Left lung (tissue), 10 donors: ENCODE measurements around the gene SNX14. TPM values are rescaled to one million over a fixed set of nuclear protein-coding genes. Genes with fewer than 3 reads are reported as not detected.

Experiments used
- ATAC-seq: fragments of 200-7000 bp; cut with Tn5 transposase; one replicate; pipeline ENCODE4 v1.9.1; 2020; ENCODE audit warnings: moderate library complexity
- DNase-seq, 4 donors: peaks; one replicate each; pipeline ENCODE4 v3.0.0-alpha.2; 2013 to 2020
- H3K27ac ChIP-seq, 2 donors: fragments of 200-600 bp; sonication (generic) in 1 of 2; one replicate each; pipeline versions ENCODE4 v1.5.0 to v1.8.0; 2020 to 2021
- H3K27me3 ChIP-seq, 2 donors: fragments of 200-600 bp; sonication (generic) in 1 of 2; one replicate each; pipeline versions ENCODE4 v1.5.0 to v1.8.0; 2020 to 2021
- H3K36me3 ChIP-seq, 2 donors: fragments of 200-600 bp; sonication (generic) in 1 of 2; one replicate each; pipeline versions ENCODE4 v1.5.0 to v1.8.0; 2020 to 2021
- H3K4me1 ChIP-seq, 2 donors: fragments of 200-600 bp; one replicate each; pipeline ENCODE4 v1.8.0; 2021
- H3K4me3 ChIP-seq, 2 donors: fragments of 200-600 bp; sonication (generic) in 1 of 2; one replicate each; pipeline versions ENCODE4 v1.5.0 to v1.8.0; 2020 to 2021; ENCODE audit warnings: mild to moderate bottlenecking in 1 of 2
- H3K9me3 ChIP-seq, 2 donors: fragments of 200-600 bp; sonication (generic) in 1 of 2; one replicate each; pipeline versions ENCODE4 v1.5.0 to v1.8.0; 2020 to 2021
- intact Hi-C, 2 donors: fragments of 100-400 bp; cut with DNase I; formaldehyde crosslinking; loops; one replicate each; pipeline versions ENCODE4 v1.11.2 to v1.14.2; 2022
- polyA plus RNA-seq, 6 donors: library from polyadenylated mRNA; unstranded; fragments of 120-200 nt; gene quantifications; one replicate each; pipeline ENCODE4 v1.2.1, GENCODE V29; 2013; ENCODE audit not compliant: insufficient read length in 6 of 6
- total RNA-seq, 2 donors: library from RNA; stranded (reverse); fragmentation: NEBNext Ultra II Directional; extraction: Animal tissue kit (Norgen Biotek cat#: 25700); gene quantifications; one replicate each; pipeline ENCODE4 v1.2.1, GENCODE V29; 2021
- TF ChIP-seq, protein P1 (sequence below), 2 donors: fragments of 200-600 bp; sonication (generic) in 1 of 2; IDR thresholded peaks; one replicate each; pipeline versions ENCODE4 v1.5.0 to v1.8.0; 2021; ENCODE audit warnings: antibody characterized with exemption in 2 of 2
- donor health status: DM: no; HTN: yes; CAD: no.
- donor health status: DM: no; HTN: no; CAD: no.

The SNX14 gene
- total and polyA plus RNA-seq, 8 donors, result 79.9 to 150 (median 125) TPM

DNA sequence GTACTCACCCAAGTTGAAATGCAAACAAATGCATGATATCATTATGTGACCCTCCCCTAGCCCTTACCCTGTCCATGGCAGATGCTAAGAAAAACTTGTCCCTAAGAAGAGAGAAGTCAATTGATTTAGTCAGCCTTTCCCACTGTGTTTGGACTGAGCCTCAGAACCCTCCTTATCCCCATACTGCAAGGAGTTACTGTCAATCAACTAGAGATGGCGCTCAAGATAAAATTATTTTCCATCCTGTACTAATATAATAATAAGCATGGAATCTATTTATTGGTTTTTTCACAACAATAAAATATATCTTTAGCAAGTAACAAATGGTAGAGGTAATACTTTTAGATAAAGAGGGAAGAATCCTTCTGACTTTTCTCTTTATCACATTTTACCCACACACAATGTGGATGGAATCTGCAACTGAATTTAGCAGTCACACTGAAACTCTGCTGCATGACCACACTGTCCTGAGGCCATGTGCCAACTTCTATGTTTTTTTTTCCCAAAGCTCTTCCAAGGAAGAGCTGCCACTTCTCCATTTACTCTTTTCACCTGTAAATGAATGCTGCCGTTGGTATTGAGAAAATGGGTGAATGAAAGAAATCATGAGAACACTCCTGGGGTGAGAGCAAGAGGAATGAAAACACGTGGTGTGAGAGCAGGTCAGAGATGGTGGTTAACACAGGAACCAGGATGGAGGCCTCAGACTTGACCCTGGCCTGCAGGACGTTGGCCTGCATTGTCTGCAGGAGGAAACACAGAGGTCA is 133.3 kb downstream of the SNX14 start:
- ATAC-seq (no peak), DNase-seq (no peak)
- no peaks in the 10 kb centered on the region for H3K36me3 ChIP-seq
- no peak overlapping the region for H3K4me3 ChIP-seq
- no peaks in the 10 kb centered on the region for H3K9me3 ChIP-seq
- intact Hi-C loops, result no loop called here
- peak overlapping the region in 1 of 2 donors; percentile 26 for H3K27ac ChIP-seq
- TF ChIP-seq, protein P1, sequence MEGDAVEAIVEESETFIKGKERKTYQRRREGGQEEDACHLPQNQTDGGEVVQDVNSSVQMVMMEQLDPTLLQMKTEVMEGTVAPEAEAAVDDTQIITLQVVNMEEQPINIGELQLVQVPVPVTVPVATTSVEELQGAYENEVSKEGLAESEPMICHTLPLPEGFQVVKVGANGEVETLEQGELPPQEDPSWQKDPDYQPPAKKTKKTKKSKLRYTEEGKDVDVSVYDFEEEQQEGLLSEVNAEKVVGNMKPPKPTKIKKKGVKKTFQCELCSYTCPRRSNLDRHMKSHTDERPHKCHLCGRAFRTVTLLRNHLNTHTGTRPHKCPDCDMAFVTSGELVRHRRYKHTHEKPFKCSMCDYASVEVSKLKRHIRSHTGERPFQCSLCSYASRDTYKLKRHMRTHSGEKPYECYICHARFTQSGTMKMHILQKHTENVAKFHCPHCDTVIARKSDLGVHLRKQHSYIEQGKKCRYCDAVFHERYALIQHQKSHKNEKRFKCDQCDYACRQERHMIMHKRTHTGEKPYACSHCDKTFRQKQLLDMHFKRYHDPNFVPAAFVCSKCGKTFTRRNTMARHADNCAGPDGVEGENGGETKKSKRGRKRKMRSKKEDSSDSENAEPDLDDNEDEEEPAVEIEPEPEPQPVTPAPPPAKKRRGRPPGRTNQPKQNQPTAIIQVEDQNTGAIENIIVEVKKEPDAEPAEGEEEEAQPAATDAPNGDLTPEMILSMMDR (IDR thresholded peaks at IDR 0.05), result no peak
- H3K4me1 ChIP-seq, result peaks cover 0 to 27% of the 10 kb centered on the region in 2 donors
- no peaks in the 10 kb centered on the region for H3K27me3 ChIP-seq

DNA sequence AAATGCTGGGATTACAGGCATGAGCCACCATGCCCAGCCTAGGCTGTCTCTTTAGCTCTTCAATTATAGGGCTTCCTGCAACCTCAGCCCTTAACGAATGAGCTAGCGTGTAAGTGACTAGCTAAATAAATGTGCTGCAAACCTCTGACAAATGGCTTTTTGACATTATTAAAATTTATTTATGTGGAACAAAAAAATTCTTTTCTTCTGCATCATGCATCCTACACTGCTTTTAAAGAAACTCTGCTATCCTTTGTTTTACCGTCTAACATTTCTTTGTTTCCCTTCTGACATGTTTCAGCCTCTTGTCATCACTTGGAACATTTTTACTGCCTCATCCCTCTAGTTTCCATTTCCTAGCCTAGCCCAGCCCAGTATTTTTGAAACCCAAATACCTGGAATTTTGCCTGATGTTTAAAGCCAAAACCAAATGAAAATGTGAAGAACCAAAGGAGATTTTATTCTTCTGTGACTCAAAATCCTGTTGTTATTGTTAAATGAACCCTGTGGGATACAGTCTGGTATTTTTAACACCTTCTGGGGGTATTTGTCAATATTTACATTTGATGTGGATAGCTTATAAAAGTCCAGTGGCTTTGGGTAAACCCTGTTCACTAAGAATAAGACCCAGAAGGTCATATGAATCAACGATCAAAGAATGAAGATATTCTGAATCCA is 134.3 kb downstream of the SNX14 start:
- no peak for DNase-seq
- TF ChIP-seq, protein P1 (IDR thresholded peaks at IDR 0.05), result no peak
- no peak overlapping the region for H3K27ac ChIP-seq
- no peaks in the 10 kb centered on the region for H3K36me3 ChIP-seq
- H3K27me3 ChIP-seq, result no peaks in the 10 kb centered on the region
- intact Hi-C loops, result no loop called here
- no peak overlapping the region for H3K4me3 ChIP-seq
- H3K9me3 ChIP-seq, result no peaks in the 10 kb centered on the region
- ATAC-seq, result peak; percentile 27
- H3K4me1 ChIP-seq, result peaks cover 0 to 18% of the 10 kb centered on the region in 2 donors

- TF ChIP-seq, protein P1 (IDR thresholded peaks at IDR 0.05), result no peak
- H3K4me3 ChIP-seq, result no peak overlapping the region
- H3K27ac ChIP-seq, result no peak overlapping the region
- no peaks in the 10 kb centered on the region for H3K9me3 ChIP-seq
- H3K27me3 ChIP-seq, result peaks cover 0 to 5% of the 10 kb centered on the region in 2 donors
- no peaks in the 10 kb centered on the region for H3K36me3 ChIP-seq
- intact Hi-C loops, result no loop called here
- ATAC-seq (no peak), DNase-seq (no peak)
- peaks cover 0 to 15% of the 10 kb centered on the region in 2 donors for H3K4me1 ChIP-seq
Observed at GRCh38 chr6:85458782-85459181, 134.9 kb downstream of the SNX14 start.

DNA sequence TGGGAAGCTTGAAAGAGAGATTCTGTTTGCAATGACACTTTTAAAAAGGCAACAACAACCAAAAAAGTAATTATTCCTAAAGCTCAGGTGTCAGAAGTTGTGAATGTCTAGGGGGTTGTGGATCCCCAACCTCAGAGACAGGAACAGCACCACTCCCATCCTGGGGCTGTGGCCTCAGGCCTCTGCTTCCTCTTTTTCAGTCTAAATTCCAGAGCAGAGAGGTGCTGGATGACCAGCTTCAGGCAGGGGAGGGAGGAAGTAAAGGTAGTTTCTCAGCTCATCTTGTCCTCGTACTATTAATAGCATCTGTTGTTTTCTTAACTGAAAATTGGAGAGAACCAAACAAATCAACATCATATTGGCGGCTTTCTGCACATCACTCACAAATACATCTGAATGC is 135.5 kb downstream of the SNX14 start:
- no peak for ATAC-seq
- Histone ChIP-seq H3K27ac (no peak overlapping the region), H3K4me3 (no peak overlapping the region), H3K27me3 (peaks cover 0 to 11% of the 10 kb centered on the region in 2 donors), H3K4me1 (peaks cover 0 to 11% of the 10 kb centered on the region in 2 donors), H3K36me3 (no peaks in the 10 kb centered on the region), H3K9me3 (no peaks in the 10 kb centered on the region)
- TF ChIP-seq, protein P1 (IDR thresholded peaks at IDR 0.05), result no peak
- intact Hi-C loops, result no loop called here
- DNase-seq, result no peak

GRCh38 chr6:85456782-85457181 is 136.9 kb downstream of the SNX14 start:
- intact Hi-C loops, result no loop called here
- H3K27me3 ChIP-seq, result peaks cover 0 to 24% of the 10 kb centered on the region in 2 donors
- TF ChIP-seq, protein P1 (IDR thresholded peaks at IDR 0.05), result no peak
- no peak overlapping the region for H3K27ac ChIP-seq
- no peak overlapping the region for H3K4me3 ChIP-seq
- peaks cover 0 to 11% of the 10 kb centered on the region in 2 donors for H3K4me1 ChIP-seq
- DNase-seq (no peak), ATAC-seq (no peak)
- H3K9me3 ChIP-seq, result no peaks in the 10 kb centered on the region
- no peaks in the 10 kb centered on the region for H3K36me3 ChIP-seq
